Measurements from ENCODE around the gene FAM114A2.

- TF ChIP-seq GATA2 (IDR thresholded peaks at IDR 0.05; ENCODE audit: low read depth, low read length) (no peak), GATA3 (IDR thresholded peaks at IDR 0.05; ENCODE audit: low read depth, low read length) (no peak)
Measured at GRCh38 chr5:154063372-154063771, 24.7 kb upstream of the FAM114A2 start.
